GM18526 (cell line): ENCODE measurements around the gene MPHOSPH9.

Source experiments
- POLR2A ChIP-seq: IDR thresholded peaks from 3 replicates; pipeline ENCODE4 v1.6.1; 2011; ENCODE audit not compliant: insufficient read length; ENCODE audit errors: extremely low read depth

The MPHOSPH9 gene

GRCh38 chr12:123238961-123239360 is 6.0 kb upstream of the MPHOSPH9 start:
- TF ChIP-seq POLR2A = no peak

GRCh38 chr12:123238330-123238682 is 5.4 kb upstream of the MPHOSPH9 start:
- TF ChIP-seq POLR2A = no peak

DNA sequence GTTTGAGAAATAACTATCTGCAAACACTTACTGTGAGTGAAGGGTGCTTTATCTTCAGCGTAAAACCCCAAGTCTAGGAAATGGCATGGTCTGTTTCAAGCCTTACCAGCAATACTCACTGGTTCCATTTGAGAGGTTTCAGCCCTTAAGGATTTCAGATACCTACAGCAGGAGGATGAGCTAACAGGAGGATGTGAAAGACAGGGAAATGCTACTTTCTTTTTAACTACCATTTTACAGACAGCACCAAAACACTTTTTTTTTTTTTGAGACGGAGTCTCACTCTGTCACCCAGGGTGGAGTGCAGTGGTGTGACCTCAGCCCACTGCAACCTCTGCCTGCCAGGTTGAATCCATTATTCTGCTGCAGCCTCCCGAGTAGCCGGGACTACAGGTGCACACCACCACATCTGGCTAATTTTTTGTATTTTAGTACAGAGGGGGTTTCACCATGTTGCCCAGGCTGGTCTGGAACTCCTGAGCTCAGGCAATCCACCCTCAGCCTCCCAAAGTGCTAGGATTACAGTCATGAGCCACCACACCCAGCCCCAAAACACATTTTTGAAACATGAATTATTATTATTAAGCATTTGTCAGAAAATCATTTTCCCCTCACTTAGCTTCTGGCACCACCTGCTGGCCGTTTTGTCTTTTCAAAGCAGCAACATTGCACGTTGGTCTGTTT is 4.8 kb upstream of the MPHOSPH9 start:
- no peak for TF ChIP-seq POLR2A

- no peak for TF ChIP-seq POLR2A
Measured at GRCh38 chr12:123233505-123234308, 766 bp upstream of the MPHOSPH9 start.

GRCh38 chr12:123232472-123232806 is 502 bp downstream of the MPHOSPH9 start:
- TF ChIP-seq POLR2A = no peak

GRCh38 chr12:123231931-123232330 is 1.0 kb downstream of the MPHOSPH9 start:
- no peak for TF ChIP-seq POLR2A

GRCh38 chr12:123229051-123229450 is 3.9 kb downstream of the MPHOSPH9 start:
- TF ChIP-seq POLR2A = no peak

GRCh38 chr12:123227581-123228258 is 5.2 kb downstream of the MPHOSPH9 start:
- no peak for TF ChIP-seq POLR2A

GRCh38 chr12:123225443-123225842 is 7.5 kb downstream of the MPHOSPH9 start:
- no peak for TF ChIP-seq POLR2A

- TF ChIP-seq POLR2A = no peak
Measured at GRCh38 chr12:123223241-123223668, 9.7 kb downstream of the MPHOSPH9 start.

DNA sequence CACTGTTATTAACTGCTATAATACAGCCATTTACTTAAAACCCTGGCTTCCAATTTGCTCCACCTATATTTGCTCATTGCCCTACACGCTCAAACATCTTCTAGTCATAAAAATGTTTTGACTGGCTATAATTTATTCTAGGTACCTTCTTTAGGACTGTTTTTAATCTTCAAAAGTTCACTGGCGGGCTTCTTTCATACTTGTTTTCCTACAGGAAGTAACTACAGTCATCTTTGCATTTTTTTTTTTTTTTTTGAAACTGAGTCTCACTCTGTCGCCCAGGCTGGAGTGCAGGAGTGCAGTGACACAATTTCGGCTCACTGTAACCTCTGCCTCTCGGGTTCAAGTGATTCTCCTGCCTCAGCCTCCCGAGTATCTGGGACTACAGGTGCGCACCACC is 32.5 kb downstream of the MPHOSPH9 start:
- no peak for TF ChIP-seq POLR2A

- TF ChIP-seq POLR2A = no peak
Measured at GRCh38 chr12:123199936-123200335, 33.0 kb downstream of the MPHOSPH9 start.

DNA sequence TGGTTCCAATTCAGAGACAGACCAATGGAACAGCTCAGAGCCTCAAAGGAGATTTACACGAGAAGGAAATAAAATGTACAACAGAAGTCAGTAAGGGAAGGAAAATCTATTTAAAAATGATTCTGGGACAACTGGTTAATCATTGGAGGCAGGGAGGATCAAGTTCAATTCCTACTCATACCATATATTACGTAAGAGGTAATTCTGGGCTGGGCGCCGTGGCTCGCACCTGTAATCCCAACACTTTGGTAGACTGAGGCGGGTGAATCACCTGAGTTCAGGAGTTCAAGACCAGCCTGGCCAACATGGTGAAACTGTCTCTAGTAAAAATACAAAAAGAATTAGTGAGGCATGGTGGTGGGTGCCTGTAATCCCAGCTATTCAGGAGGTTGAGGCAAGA is 45.3 kb downstream of the MPHOSPH9 start:
- TF ChIP-seq POLR2A = no peak

GRCh38 chr12:123180171-123180570 is 52.8 kb downstream of the MPHOSPH9 start:
- no peak for TF ChIP-seq POLR2A

GRCh38 chr12:123171967-123172366 is 61.0 kb downstream of the MPHOSPH9 start:
- no peak for TF ChIP-seq POLR2A

GRCh38 chr12:123167329-123167728 is 65.6 kb downstream of the MPHOSPH9 start:
- TF ChIP-seq POLR2A = no peak

DNA sequence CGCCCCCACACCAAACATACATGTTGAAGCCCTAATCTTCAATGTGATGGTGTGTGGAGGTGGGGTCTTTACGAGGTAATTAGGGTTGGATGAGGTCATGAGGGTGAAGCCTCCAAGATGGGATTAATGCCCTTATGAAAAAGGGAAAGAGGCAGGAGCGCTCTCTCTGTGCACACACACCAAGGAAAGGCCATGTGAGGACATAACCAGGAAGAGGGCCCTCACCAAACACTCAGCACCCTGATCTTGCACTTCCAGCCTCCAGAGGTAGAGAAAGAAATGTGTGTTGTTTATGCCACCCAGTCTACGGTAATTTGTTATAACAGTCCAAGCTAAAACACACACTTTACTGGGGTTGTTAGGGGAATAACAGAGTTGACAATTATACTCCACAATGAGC is 67.4 kb downstream of the MPHOSPH9 start:
- no peak for TF ChIP-seq POLR2A

DNA sequence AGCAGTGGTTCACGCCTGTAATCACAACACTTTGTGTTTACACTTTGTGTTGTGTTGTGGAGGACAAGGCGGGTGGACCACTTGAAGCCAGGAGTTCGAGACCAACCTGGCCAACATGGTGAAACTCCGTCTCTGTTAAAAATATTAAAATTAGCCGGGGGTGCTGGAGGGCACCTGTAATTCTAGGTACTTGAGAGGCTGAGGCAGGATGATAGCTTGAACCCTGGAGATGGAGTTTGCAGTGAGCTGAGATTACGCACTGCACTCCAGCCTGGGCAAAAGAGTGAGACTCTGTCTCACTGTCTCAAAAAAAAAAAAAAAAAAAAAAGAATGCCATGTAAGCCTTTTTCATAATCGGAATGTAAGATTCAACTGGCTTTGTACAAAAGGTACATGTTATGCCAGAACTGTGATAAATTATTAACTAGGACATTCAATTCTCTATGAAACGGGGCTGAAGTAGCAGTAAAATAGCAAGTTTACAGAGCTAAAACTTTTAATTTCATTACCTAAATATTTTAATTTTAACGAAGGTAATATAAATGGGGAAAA is 68.2 kb downstream of the MPHOSPH9 start:
- no peak for TF ChIP-seq POLR2A
